Measurements from ENCODE around the gene CLCA2.

CLCA2 gene

DNA sequence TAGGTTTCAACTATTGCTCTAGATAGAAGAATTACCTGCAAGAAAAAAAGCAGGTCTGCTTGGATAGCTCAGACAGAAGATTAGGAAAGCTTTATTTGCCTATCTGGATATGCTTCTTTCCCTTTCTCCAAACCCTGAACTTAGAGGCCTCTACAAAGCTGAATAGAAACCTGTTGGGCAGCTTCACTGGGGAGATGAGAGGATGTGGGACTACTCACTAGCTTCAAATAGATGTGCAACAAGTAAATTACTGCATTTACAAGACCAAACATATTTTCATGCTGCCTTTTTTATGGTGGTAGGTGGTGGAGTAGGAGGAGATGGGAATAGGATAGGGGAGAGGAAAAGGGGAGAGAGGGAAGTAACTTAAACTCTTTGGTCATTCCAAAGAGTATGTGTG lies 6.4 kb downstream of the CLCA2 start:
- DNase-seq (ENCODE audit: low read depth in 2 of 2) = no peak

DNA sequence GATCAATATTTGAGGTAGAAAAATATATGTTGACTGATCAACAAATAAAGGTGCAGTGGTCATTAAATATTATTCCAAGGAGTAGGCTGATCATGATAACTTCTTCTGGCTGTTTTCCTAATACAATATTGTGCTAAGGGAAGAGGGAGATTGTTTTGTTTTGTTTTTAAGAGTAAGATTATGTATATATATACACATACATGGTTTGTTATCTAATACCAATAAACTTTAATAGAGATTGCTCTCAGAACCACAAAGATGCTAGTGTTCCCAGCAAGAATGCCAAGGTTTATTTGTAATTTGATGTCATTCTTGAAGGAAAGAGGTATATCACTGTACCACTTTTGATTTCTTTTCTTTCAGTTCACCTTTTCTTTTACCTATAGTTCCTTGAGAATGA lies 10.1 kb downstream of the CLCA2 start:
- DNase-seq (ENCODE audit: low read depth in 2 of 2) = no peak

DNA sequence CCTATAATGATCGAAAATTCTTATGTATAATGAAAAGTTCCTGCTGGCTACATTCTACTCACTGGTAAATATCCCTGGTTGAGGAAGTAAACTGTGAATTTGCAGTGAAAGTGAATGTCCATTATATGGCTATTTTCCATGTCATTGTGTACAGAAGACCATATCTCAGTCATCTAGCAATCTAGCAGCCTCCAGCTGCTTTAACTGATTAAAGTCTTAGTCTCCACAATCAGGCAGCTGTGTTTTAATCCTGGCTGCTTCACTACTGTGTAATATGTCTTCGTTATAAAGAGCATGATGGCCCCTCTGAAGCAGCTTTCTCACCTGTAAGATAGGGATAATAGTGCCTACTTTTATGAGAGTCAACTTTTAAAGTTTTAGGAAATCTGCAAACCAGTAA lies 11.4 kb downstream of the CLCA2 start:
- DNase-seq (ENCODE audit: low read depth in 2 of 2) = no peak

DNA sequence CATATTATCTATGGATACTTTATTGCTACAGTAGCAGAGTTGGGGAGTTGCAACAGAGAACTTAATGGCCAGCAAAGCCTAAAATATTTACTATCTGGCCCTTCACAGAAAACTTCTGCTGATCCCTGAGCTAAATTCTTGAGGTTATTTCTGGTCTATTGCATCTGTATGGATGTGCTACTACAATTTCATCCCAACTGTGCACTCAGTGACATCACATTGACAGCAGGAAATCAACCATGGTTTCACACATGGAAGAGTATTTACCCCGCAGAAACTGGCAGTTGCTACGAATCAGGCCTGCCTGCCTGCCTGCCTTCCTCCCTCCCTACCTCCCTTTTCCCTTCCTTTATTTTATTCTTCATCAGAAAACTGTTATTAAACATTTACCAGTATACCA lies 12.1 kb downstream of the CLCA2 start:
- no peak for DNase-seq (ENCODE audit: low read depth in 2 of 2)

DNA sequence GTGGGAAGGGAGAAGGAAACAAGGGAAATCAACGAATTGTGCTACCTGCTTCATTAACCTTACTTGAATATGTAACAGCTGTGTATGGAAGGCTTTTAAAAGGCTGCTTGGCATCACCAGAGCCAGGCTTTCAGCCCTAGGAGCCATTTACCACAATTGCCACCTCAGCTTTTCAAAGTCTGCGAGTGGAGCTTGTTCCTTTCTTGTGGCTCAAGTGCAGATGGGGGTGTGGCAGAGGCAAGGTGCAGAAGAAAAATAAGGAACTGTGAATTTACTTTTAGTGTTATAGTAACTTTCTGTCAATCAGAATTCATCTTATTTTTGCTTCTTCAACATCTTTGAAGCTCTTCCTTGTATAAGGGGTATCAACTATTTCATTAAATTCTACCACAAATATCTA lies 17.6 kb downstream of the CLCA2 start:
- no peak for DNase-seq (ENCODE audit: low read depth in 2 of 2)

DNA sequence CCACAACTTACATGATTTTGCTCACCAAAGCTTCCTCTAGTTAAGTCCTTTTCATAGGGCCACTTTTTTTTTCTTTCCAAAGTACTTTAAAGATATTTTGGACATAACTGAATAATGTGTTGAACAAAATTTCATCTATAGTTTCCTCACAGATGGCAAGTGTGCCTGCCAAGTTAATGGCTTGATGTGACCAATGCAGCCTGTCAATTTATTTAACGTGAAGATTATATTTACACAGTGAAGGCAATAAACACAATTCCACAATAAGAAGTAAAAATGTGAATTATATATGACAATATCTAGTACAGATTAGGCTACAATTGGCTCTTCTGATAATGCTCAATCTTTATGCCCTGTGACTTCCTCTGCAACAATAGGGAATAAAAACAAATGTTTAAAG lies 18.0 kb downstream of the CLCA2 start:
- DNase-seq (ENCODE audit: low read depth in 2 of 2) = no peak

DNA sequence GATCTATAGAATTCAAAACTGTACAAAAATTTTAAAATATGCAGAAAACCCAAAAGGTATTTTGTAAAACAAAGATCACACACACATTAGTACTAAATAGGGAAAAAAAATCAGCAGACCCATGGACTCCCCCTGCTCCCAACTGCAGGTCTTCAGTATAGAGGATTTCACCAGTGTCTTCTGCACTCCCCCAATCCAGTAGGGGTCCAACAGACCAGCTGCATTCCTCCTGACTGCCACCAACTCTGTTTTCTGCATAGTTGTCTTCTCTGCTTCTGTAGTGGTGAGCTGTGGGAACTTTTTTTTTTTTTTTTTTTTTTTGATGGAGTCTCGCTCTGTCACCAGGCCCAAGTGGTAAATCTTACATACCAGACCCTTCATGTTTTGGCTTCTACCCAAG lies 21.9 kb downstream of the CLCA2 start:
- DNase-seq (ENCODE audit: low read depth in 2 of 2) = no peak

DNA sequence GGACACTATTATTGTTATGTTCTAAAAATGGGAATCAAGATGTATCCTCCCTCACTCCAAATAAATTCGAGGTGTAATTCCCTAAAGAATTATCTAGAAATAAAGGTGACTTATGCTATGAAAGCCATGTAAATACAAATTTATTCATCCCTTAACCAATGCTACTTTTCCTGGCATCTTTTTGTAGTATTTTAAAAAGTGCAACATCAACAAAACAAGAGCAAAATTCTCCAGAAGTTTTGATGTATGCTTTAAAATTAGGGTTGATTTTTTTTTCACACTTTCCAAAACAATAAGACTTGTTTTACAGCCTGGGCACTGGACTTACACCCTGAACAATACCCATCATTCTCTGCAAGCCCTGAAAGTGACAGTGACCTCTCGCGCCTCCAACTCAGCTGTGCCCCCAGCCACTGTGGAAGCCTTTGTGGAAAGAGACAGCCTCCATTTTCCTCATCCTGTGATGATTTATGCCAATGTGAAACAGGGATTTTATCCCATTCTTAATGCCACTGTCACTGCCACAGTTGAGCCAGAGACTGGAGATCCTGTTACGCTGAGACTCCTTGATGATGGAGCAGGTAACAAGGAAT lies 23.3 kb downstream of the CLCA2 start:
- DNase-seq (ENCODE audit: low read depth in 2 of 2) = no peak

DNA sequence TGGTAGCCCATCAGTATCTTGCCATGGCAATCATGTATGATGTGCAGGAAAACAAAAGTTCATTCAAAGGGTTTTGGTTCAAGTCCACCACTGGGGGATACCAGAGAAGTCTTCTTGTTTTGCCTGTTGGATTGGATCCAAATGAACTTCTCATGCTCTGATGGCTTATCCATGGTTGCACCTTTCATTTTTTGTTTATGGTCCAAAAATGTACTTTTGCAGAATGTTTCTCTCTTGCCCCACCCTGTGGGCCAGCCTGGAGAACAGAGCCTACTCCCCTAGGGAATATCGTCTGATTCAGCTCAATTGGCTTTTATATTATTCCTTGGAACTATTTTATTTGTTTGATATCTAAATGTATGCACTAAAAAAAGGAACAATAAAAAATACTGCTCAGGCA lies 24.7 kb downstream of the CLCA2 start:
- no peak for DNase-seq (ENCODE audit: low read depth in 2 of 2)

DNA sequence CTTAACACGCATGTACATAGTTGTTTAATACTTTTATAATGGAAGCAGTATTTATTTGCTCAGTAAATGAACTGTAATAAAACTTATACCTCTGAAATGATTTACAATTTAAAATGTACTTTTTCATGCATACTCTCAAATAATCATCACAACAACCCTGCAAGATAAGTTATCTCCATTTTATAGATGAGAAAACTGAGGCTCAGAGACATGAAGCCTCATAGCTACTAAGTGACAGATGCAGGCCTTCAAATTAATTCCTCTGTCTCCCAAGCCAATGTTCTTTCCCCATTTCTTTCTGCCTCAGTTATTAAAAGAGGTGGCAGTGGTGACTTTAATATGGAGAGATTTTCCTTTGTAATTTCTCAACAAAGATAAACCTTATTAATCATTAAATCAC lies 25.1 kb downstream of the CLCA2 start:
- DNase-seq (ENCODE audit: low read depth in 2 of 2) = no peak

DNA sequence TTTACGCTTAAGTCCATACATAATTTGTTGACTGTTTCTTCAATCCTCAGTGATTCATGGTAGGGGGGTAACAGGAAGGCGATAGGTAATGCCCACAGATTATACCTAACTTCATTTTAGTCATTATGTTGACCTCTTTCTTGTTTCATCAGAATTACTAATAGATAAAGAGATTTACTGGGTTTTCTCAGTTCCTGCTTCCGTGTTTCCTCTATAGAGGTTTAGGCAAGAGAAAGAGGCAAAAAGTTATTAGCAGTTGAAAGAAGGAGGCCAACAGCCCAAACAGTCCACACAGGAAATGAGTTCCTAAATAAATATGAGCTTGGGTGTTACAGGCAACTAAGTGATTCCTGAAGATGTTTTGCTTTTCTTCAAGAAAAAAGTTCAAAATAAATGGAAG lies 26.9 kb downstream of the CLCA2 start:
- no peak for DNase-seq (ENCODE audit: low read depth in 2 of 2)

DNA sequence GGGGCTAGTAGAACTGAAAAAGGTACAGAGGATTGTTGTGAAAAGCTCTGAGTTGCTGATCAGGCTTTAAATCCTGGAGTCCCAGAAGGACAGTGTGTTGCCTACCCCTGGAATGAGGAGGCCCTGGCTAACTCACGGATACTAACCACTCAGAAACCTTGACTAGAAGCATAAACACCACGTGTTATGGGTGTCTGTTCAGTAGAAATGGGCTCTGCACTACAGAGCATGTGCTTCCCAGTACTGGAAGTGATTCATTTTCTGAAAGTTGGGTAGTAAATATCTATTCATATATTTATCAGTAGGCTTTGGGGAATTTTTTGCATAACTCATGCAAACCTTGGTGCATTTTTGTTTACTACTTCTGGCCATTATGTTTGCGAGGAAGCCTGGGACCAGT lies 29.7 kb downstream of the CLCA2 start:
- no peak for DNase-seq (ENCODE audit: low read depth in 2 of 2)

DNA sequence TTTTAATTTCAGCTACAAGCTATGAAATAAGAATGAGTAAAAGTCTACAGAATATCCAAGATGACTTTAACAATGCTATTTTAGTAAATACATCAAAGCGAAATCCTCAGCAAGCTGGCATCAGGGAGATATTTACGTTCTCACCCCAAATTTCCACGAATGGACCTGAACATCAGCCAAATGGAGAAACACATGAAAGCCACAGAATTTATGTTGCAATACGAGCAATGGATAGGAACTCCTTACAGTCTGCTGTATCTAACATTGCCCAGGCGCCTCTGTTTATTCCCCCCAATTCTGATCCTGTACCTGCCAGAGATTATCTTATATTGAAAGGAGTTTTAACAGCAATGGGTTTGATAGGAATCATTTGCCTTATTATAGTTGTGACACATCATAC lies 31.1 kb downstream of the CLCA2 start:
- no peak for DNase-seq (ENCODE audit: low read depth in 2 of 2)

DNA sequence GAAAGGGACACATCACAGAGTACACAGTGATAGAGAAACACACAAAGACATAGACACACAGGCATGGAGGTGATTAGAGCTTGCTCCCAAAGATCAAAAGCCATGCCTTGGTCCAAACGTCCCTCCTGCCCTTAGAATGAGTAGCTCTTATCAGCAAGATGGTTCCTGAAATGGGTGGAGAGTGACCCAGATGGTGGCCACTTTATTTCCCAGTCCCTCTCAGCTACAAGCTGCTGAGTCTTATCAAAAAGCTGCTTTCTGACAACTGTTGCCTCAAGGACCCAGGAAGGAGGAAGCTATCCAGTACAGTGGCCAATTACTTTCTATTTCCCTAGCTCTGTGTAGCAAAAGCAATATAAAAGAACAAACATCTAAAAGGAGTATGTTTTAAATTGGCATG lies 37.0 kb downstream of the CLCA2 start:
- DNase-seq (ENCODE audit: low read depth in 2 of 2) = no peak

DNA sequence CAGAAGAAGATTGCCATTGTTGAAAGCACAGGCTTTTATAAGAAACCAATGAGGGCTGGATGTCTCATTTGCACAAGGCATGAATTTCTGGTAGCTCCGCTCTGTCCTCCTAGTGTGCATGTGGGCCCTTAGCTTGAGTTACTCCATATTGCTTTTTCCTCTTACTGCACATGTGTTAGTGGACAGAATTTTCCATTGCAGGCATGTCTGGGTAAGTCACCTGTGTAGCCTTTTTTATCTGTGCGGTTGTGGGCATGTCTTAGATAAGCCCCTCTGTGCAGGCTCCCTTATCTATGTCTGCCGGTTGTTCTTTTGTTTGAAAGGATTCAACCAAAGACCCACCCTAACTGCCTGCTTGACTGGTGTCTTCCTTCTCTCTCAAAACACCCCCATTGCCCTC lies 37.5 kb downstream of the CLCA2 start:
- no peak for DNase-seq (ENCODE audit: low read depth in 2 of 2)

DNA sequence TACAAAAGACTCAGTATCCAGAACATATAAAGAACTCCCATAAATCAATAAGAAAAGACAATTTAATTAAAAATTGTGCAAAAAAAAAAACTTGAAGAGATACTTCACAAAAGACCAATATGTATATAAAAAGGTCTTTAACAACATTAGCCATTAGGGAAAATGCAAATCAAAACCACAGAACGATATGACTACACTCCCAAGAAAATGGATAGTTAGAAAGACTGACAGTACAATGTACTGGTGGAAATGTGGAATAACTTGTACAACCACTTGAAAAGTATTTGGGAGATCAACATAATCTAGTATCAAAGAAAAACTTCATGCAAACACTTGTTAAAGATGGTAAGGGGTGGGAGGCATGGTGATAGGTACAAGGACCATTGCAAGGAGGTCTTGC lies 40.8 kb downstream of the CLCA2 start:
- no peak for DNase-seq (ENCODE audit: low read depth in 2 of 2)

DNA sequence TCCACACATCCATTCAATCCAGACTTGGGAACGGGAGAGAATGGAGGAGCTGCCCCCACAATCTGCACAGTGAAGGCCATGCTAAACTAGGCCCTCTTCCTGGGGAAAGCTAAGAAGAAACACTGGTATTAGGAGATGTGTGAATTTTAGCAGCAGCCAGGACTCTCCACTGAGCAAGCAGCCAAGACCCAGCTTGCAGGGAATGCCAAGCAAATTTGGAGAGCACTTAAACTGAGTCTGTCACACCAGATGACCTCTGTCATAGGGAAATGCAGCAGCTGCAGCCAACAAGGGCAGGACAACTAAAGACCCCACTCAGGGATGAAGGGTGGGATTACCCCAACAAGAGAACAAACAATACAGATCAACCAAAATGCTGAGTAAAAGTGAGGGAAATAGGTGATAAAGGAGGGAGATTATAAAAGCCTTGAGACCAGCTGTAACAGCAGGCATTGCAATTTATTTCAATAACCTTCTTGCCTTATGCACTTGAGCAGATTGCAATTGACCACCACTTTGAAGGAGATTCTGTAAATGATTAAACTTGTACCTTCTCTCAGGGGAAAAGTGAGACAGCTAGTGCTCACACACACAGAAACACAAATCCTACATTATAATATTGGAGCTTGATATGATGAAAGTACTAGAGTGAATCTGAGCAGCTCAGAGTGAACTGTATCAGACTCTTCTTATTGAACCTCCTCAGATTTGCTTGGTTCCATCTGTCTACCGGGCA lies 42.3 kb downstream of the CLCA2 start:
- DNase-seq (ENCODE audit: low read depth in 2 of 2) = no peak

DNA sequence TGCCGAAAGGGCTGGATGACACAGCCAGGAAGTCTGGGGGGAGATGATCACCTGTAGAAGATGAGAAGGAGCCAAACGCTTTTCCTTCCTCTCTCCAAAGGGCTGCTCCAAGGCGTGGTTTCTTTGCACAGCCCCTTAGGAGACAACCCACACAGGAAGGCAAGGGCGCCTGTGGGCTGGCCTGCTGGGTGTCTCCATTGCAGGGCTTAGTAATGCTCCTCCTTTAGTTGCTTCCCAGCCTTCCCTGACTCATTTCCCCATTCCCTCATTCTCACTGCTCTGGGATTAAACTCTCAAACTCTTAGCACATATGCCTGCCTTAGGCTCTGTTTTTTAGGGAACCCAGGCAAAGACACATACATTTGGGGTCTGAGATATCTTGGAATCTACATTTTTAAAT lies 43.0 kb downstream of the CLCA2 start:
- DNase-seq (ENCODE audit: low read depth in 2 of 2) = no peak

DNA sequence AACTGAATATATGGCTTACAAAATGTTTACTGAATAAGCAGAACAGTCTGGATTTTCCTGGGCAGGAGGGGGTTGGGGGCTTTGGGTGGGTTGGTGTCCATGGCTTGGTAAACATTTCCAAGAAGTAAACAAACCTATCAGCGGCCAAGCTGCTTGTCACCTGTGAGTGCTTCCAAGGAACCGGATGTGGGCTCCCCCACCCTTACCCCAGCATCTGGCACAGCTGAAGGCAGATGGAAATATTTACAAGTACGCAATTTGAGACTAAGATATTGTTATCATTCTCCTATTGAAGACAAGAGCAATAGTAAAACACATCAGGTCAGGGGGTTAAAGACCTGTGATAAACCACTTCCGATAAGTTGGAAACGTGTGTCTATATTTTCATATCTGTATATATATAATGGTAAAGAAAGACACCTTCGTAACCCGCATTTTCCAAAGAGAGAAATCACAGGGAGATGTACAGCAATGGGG lies 44.6 kb downstream of the CLCA2 start, which contains the start of gene CLCA1:
Gene CLCA1 (plus strand): TSS at position 427 of the 477 bp plus-strand sequence. CDS start 45 bp downstream, at position 472.
- DNase-seq (ENCODE audit: low read depth in 2 of 2) = no peak

DNA sequence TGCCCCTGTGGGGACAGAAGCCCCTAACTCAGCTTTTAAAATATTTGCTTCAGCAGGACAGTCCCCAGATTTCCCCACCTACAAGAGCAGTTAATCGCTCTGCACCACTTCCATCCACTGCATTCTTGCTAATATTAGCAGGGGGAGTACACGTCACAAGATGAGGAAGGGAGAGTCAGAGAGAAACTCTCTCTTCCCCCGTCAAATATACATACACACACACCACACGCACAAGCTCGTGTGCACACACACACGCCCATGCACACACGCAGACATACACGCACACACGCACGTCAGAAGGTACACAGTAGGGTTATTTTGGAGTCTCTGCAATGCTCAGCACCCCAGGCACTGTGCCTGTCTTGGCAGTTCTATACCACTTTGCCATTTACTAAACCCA lies 46.9 kb downstream of the CLCA2 start:
- no peak for DNase-seq (ENCODE audit: low read depth in 2 of 2)

DNA sequence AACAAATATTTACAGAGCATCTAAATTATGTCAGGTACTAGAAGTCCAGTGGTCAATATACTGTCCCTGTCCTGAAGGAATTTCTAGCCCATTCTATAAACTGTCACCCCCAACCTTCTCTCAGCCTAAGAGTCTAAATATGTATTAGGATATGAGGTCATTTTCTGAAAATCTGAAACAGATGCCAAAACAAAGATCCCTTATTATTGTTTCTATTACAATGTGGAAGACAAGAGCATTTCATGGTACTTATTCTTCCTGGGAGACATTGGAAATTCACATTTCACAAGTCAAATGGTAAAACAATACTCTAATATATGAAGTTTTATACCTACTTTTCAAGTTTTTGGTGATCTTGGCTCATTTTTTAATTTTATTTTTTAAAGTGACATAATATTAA lies 47.3 kb downstream of the CLCA2 start:
- no peak for DNase-seq (ENCODE audit: low read depth in 2 of 2)

DNA sequence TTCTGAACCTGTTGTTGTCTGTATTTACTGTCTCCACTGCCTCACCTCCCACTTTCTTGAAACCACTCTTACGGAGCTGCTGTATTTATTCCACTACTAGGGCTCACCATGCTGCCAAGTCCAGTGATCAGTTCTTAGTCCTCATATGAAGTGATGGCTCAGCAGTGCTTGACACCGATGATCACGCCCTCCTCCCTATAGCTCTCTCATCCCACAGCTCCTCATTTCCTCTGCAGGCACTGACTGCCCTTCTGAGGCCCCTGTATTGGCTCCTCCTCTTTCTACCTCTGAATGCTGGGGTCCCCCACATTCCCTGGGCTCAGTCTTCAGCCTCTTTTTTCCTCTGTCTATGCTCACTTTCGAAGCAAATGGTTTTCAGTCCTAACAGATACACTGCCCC lies 48.2 kb downstream of the CLCA2 start:
- no peak for DNase-seq (ENCODE audit: low read depth in 2 of 2)

DNA sequence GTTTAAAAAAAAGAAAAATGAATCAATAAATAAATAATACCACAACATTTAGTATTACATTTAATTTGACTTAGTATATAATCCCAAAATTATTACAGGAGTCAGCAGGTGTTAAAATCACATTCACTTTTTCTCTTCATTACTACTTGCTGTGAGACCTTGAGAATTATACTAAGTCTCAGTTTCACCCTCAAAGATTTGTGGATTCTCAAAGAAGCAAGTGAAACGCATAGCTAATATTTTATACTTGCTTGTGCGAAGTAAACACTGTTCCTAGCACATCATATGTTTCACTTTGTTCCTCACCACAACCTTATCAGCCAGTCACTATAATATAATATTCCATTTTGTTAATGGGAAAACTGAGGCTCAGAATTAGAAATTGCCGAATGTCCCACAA lies 48.8 kb downstream of the CLCA2 start:
- DNase-seq (ENCODE audit: low read depth in 2 of 2) = no peak

DNA sequence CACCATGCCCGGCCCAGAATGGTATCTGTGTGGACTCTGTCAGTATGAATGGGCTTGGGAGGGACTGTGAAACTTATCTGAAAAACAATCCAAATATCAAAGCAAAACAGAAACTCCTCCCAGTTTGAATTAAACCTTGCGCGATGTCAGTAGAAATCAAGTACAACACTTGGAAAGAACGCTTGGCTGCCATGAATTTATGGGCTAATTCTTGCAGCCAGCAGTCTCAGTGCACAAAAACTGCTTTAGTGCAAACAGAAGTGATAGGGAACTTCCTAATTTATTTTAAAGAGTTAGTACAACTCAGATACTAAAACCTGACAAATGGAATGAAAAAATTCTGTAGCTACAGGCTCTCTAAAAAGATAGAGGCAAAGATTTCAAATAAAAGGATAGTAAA lies 53.3 kb downstream of the CLCA2 start:
- no peak for DNase-seq (ENCODE audit: low read depth in 2 of 2)

All from stimulated activated CD8-positive, alpha-beta memory T cell treated with anti-CD3 and anti-CD28 coated beads, Interleukin-2, amount 100 ng/mL, for 1 hour (primary cell).